AG04449 (cell line): ENCODE data around the gene RPS21.

Source experiments
- CTCF ChIA-PET: fragments of 350-600 bp; formaldehyde crosslinking; extraction: SDS; loops from one replicate; lab custom pipeline; 2021; ENCODE audit warnings: antibody characterized with exemption; lab: Yijun Ruan, JAX
- POLR2A ChIA-PET: fragments of 400-600, 350-600 bp; formaldehyde crosslinking; extraction: SDS; loops from one replicate; lab custom pipeline; 2020; ENCODE audit warnings: antibody characterized with exemption, inconsistent platforms; lab: Yijun Ruan, JAX
- DNase-seq: peaks from one replicate; pipeline ENCODE4 v3.0.0-alpha.2; 2010; ENCODE audit warnings: low read depth, low spot score
- H3K4me3 ChIP-seq: 2 replicates; pipeline ENCODE4 v1.5.1; 2011; ENCODE audit warnings: low read depth, mild to moderate bottlenecking, control low read depth, low read length
- TF ChIP-seq, protein P1 (sequence below): IDR thresholded peaks from one replicate; pipeline ENCODE4 v1.5.1; 2011; ENCODE audit warnings: mild to moderate bottlenecking, moderate library complexity, low read length, control low read depth, inconsistent platforms; ENCODE audit not compliant: insufficient read depth; ENCODE audit errors: missing control alignments

The RPS21 gene

GRCh38 chr20:62418709-62419487 lies 32.0 kb downstream of the RPS21 start:
- TF ChIP-seq, protein P1, sequence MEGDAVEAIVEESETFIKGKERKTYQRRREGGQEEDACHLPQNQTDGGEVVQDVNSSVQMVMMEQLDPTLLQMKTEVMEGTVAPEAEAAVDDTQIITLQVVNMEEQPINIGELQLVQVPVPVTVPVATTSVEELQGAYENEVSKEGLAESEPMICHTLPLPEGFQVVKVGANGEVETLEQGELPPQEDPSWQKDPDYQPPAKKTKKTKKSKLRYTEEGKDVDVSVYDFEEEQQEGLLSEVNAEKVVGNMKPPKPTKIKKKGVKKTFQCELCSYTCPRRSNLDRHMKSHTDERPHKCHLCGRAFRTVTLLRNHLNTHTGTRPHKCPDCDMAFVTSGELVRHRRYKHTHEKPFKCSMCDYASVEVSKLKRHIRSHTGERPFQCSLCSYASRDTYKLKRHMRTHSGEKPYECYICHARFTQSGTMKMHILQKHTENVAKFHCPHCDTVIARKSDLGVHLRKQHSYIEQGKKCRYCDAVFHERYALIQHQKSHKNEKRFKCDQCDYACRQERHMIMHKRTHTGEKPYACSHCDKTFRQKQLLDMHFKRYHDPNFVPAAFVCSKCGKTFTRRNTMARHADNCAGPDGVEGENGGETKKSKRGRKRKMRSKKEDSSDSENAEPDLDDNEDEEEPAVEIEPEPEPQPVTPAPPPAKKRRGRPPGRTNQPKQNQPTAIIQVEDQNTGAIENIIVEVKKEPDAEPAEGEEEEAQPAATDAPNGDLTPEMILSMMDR, result no peak
- POLR2A ChIA-PET, result no interaction called here
- no peak for DNase-seq
- H3K4me3 ChIP-seq, result no peak overlapping the region
- CTCF ChIA-PET, result no interaction called here

DNA sequence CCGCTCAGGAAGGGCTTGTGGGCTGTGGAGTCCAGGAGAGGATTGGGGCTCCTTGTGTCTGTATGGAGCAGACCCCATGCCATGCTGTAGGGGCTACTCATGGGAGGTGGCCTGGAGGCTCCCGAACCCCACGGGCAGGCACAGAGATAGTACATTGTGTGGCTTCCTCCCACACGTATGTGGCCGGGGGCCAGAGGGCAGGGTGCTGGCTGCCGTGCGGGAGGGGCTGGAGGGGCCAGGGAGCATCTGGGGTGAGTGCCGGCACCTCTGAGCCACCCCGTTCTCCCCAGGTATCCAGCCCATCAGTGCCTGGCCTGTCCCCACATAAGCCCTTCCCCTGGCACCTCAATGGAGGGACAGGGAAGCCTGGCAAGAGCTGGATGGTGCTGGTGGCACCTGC lies 32.9 kb downstream of the RPS21 start:
- ChIA-PET CTCF (no interaction called here), POLR2A (no interaction called here)
- TF ChIP-seq, protein P1, result no peak
- no peak for DNase-seq
- H3K4me3 ChIP-seq, result no peak overlapping the region

DNA sequence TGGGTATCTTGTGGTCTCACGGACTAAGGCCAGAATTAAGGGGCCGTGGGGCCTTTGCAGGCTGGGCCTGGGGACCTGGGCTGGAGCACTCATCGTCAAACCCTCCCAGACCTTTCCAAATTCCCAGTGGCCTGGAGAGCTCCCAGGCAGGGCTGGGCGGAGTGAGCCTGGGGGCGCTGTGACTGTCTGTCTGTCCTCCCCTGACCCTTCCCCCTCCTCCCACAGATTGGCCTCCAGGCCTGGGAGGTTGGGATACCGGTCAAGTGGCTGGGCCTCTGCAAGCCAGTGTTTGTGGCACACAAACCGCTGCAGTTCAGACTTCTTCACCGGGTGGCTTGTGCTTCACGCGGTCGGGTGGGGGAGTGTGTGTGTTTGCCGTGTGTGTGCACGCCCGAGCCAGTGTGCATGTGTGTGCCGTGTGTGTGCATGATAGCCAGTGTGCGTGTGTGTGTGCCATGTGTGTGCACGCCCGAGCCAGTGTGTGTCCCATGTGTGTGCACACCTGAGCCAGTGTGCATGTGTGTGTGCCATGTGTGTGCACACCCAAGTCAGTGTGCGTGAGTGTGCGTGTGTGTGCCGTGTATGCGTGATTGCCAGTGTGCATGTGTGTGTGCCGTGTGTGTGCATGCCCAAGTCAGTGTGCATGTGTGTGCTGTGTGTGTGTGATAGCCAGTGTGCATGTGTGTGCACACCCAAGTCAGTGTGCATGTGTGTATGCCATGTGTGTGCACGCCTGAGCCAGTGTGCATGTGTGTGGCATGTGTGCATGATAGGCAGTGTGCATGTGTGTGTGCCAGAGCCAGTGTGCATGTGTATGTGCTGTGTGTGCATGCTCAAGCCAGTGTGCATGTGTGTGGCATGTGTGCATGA lies 34.2 kb downstream of the RPS21 start:
- H3K4me3 ChIP-seq, result no peak overlapping the region
- ChIA-PET CTCF (no interaction called here), POLR2A (no interaction called here)
- DNase-seq, result no peak
- TF ChIP-seq, protein P1, result no peak

- TF ChIP-seq, protein P1, result no peak
- POLR2A ChIA-PET, result no interaction called here
- CTCF ChIA-PET, result no interaction called here
Measured at GRCh38 chr20:62421716-62421990, 34.8 kb downstream of the RPS21 start.

GRCh38 chr20:62422636-62423325 lies 35.9 kb downstream of the RPS21 start:
- no peak for DNase-seq
- TF ChIP-seq, protein P1, result no peak
- CTCF ChIA-PET, result no interaction called here
- POLR2A ChIA-PET, result no interaction called here
- H3K4me3 ChIP-seq, result no peak overlapping the region

More at GRCh38 chr20:62421716-62421990, 34.8 kb downstream of the RPS21 start:
- no peak for DNase-seq
- no peak overlapping the region for H3K4me3 ChIP-seq

- DNase-seq, result no peak
- ChIA-PET POLR2A (no interaction called here), CTCF (no interaction called here)
- H3K4me3 ChIP-seq, result no peak overlapping the region
- TF ChIP-seq, protein P1, result no peak
Measured at GRCh38 chr20:62423326-62423706, 36.4 kb downstream of the RPS21 start.
